Vagina (tissue), 2 donors: Measurements from ENCODE around the gene PRKAR1B.

Experiments used
- POLR2A ChIP-seq, 2 donors: fragments of 450-650 bp; IDR thresholded peaks; one replicate each; pipeline ENCODE4 v1.6.1; 2017; ENCODE audit warnings: antibody characterized with exemption in 2 of 2, mild to moderate bottlenecking in 2 of 2, moderate library complexity in 2 of 2
- TF ChIP-seq, protein P1 (sequence below), 3 experiments: fragments of 450-650 bp in 2 of 3; fragments of 200-600 bp in 1 of 3; sonication (generic) in 1 of 3; IDR thresholded peaks; one replicate each; pipeline ENCODE4 v1.5.1; 2017 to 2019; ENCODE audit warnings: antibody characterized with exemption in 3 of 3, mild to moderate bottlenecking in 2 of 3, moderate library complexity in 2 of 3

DNA sequence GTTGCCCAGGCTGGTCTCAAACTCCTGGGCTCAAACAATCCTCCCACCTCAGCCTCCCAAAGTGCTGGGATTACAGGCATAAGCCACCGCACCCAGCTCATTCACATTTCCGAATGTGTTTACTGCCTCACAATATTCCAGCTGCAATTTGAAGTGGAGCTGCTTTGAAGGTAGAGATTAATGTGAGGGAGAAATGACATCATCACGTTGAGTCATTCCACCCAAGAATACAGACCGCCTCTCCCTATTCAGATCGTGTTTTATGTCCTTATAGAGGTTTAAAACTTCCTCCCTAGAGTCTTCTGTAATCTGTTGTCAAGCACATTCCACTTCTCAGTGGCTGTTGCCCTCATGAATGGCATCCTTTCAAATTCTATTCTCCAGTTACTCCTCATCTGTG lies 107.0 kb downstream of the PRKAR1B start:
- no peak for TF ChIP-seq POLR2A (IDR thresholded peaks at IDR 0.05)
- TF ChIP-seq, protein P1, sequence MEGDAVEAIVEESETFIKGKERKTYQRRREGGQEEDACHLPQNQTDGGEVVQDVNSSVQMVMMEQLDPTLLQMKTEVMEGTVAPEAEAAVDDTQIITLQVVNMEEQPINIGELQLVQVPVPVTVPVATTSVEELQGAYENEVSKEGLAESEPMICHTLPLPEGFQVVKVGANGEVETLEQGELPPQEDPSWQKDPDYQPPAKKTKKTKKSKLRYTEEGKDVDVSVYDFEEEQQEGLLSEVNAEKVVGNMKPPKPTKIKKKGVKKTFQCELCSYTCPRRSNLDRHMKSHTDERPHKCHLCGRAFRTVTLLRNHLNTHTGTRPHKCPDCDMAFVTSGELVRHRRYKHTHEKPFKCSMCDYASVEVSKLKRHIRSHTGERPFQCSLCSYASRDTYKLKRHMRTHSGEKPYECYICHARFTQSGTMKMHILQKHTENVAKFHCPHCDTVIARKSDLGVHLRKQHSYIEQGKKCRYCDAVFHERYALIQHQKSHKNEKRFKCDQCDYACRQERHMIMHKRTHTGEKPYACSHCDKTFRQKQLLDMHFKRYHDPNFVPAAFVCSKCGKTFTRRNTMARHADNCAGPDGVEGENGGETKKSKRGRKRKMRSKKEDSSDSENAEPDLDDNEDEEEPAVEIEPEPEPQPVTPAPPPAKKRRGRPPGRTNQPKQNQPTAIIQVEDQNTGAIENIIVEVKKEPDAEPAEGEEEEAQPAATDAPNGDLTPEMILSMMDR (IDR thresholded peaks at IDR 0.05): no peak
